Endothelial cell of umbilical vein (primary cell): Measurements from ENCODE around the gene NANS. TPM values are rescaled to one million over a fixed set of nuclear protein-coding genes. Genes with fewer than 3 reads are reported as not detected.
A peak's percentile ranks its signal among the peaks of the same experiment; 100 is the strongest.
"Not testable (repeated sequence)": the region's sequence is repeated elsewhere in the genome, so short reads cannot be mapped to it uniquely, and the experiment has no call there.

Experiments
- BruUV-seq: library from RNA; stranded (reverse); fragments of 400-500 nt; replicated peaks from 2 replicates; lab custom pipeline; 2021; lab: Mats Ljungman, UMichigan
- CTCF ChIA-PET: fragments of 300-600, 350-600 bp; sonication (Branson Sonifier 250); formaldehyde crosslinking; loops from one replicate; lab custom pipeline; 2021; ENCODE audit warnings: antibody characterized with exemption, inconsistent platforms; lab: Charles Lee
- POLR2A ChIA-PET: fragments of 300-600, 350-600 bp; sonication (Branson Sonifier 250); formaldehyde crosslinking; loops from one replicate; lab custom pipeline; 2021; ENCODE audit warnings: antibody characterized with exemption, inconsistent platforms; lab: Charles Lee
- DNase-seq: peaks from one replicate; pipeline ENCODE4 v3.0.0-alpha.2; 2011; ENCODE audit warnings: low read depth, low spot score
- FAIRE-seq: peaks from 2 replicates; lab custom pipeline; 2011; peaks lifted over from hg19 to GRCh38; lab: Jason Lieb, UNC
- H2AFZ ChIP-seq: 2 replicates; pipeline ENCODE4 v1.6.0; 2012; ENCODE audit warnings: low read depth, low read length, control low read depth, inconsistent platforms
- H3K27ac ChIP-seq: 2 replicates; pipeline ENCODE4 v1.5.1; 2011; ENCODE audit warnings: low read depth, mild to moderate bottlenecking, control low read depth, low read length, moderate library complexity; ENCODE audit not compliant: insufficient read depth
- H3K27me3 ChIP-seq, 2 experiments: 2 replicates each; pipeline versions ENCODE4 v1.6.0 to v1.6.1; 2011; ENCODE audit warnings: low read length in 2 of 2, mixed read lengths in 1 of 2; ENCODE audit not compliant: control insufficient read depth in 2 of 2, insufficient read depth in 2 of 2
- H3K36me3 ChIP-seq, 2 experiments: 2 replicates in 1 of 2; 3 replicates in 1 of 2; pipeline ENCODE4 v1.5.1; 2011; ENCODE audit warnings: low read length in 2 of 2, mild to moderate bottlenecking in 1 of 2, moderate library complexity in 1 of 2; ENCODE audit not compliant: control insufficient read depth in 2 of 2, insufficient read depth in 2 of 2; ENCODE audit errors: extremely low read depth in 1 of 2
- H3K4me1 ChIP-seq: 3 replicates; pipeline ENCODE4 v1.5.1; 2011; ENCODE audit warnings: mild to moderate bottlenecking, low read length; ENCODE audit not compliant: control insufficient read depth, insufficient read depth; ENCODE audit errors: extremely low read depth
- H3K4me2 ChIP-seq: 2 replicates; pipeline ENCODE4 v1.6.1; 2011; ENCODE audit warnings: low read length, control low read depth, mixed read lengths; ENCODE audit not compliant: insufficient read depth
- H3K4me3 ChIP-seq, 3 experiments: fragments of 200-600 bp in 1 of 3; sonication (generic), shearing (Covaris generic) in 1 of 3; replicated peaks in 1 of 3; 2 replicates each; pipeline ENCODE4 v1.5.1; 2011 to 2016; ENCODE audit warnings: control low read depth in 3 of 3, low read length in 3 of 3, mild to moderate bottlenecking in 2 of 3, inconsistent platforms in 1 of 3, low read depth in 1 of 3, moderate library complexity in 1 of 3; ENCODE audit not compliant: insufficient read depth in 1 of 3
- H3K79me2 ChIP-seq: 2 replicates; pipeline ENCODE4 v1.6.0; 2012; ENCODE audit warnings: low read length, inconsistent platforms; ENCODE audit not compliant: control insufficient read depth, insufficient read depth
- H3K9ac ChIP-seq: replicated peaks from 2 replicates; pipeline ENCODE3; 2011; ENCODE audit warnings: low read length, control low read depth; ENCODE audit not compliant: insufficient read depth; ENCODE audit errors: extremely low read depth
- H3K9me1 ChIP-seq: replicated peaks from 3 replicates; pipeline ENCODE4 v1.6.0; 2011; ENCODE audit warnings: mild to moderate bottlenecking, low read length; ENCODE audit not compliant: control insufficient read depth, insufficient read depth; ENCODE audit errors: extremely low read depth
- H3K9me3 ChIP-seq: replicated peaks from 2 replicates; pipeline ENCODE4 v1.5.1; 2012; ENCODE audit warnings: low read length, inconsistent platforms; ENCODE audit not compliant: control insufficient read depth, insufficient read depth
- H4K20me1 ChIP-seq: replicated peaks from 2 replicates; pipeline ENCODE3; 2011; ENCODE audit warnings: mild to moderate bottlenecking, low read length; ENCODE audit not compliant: control insufficient read depth, insufficient read depth; ENCODE audit errors: extremely low read depth
- CTCF ChIP-seq, 2 donors: IDR thresholded peaks; 1 replicate in 1 of 2; 2 replicates in 1 of 2; pipeline ENCODE4 v1.5.1; 2011; ENCODE audit warnings: low read length in 2 of 2, mild to moderate bottlenecking in 2 of 2, moderate library complexity in 2 of 2, control low read depth in 1 of 2, inconsistent platforms in 1 of 2, low read depth in 1 of 2; ENCODE audit not compliant: insufficient read depth in 1 of 2; ENCODE audit errors: extremely low read depth in 1 of 2
- FOS ChIP-seq: IDR thresholded peaks from 2 replicates; pipeline ENCODE4 v1.6.1; 2011; ENCODE audit warnings: mild to moderate bottlenecking, low read length, moderate library complexity, borderline replicate concordance; ENCODE audit not compliant: insufficient read depth
- GATA2 ChIP-seq: IDR thresholded peaks from 2 replicates; pipeline ENCODE4 v1.7.0; 2011; ENCODE audit warnings: low read depth, mild to moderate bottlenecking, moderate library complexity, mixed read lengths, low read length; ENCODE audit not compliant: insufficient read length, insufficient read depth
- JUN ChIP-seq: IDR thresholded peaks from 2 replicates; pipeline ENCODE4 v1.6.1; 2011; ENCODE audit warnings: borderline replicate concordance, low read depth; ENCODE audit not compliant: insufficient read length, insufficient read depth
- MAX ChIP-seq: IDR thresholded peaks from 2 replicates; pipeline ENCODE4 v1.6.1; 2011; ENCODE audit not compliant: insufficient read depth, insufficient read length
- MYC ChIP-seq: IDR thresholded peaks from one replicate; pipeline ENCODE4 v1.6.1; 2011; ENCODE audit warnings: mild to moderate bottlenecking, low read depth, low read length
- POLR2A ChIP-seq: IDR thresholded peaks from 2 replicates; pipeline ENCODE4 v1.6.1; 2012; ENCODE audit warnings: low read depth, mild to moderate bottlenecking, control low read depth, low read length
- dilution Hi-C: fragments of 300-500 bp; cut with MboI; formaldehyde crosslinking; loops from one replicate; pipeline ENCODE4 v1.15.0; 2019; ENCODE audit warnings: low sequenced_read_pairs; ENCODE audit not compliant: extremely low pct_ligation_motif_present
- intact Hi-C: fragments of 100-400 bp; cut with micrococcal nuclease; formaldehyde crosslinking; loops from one replicate; pipeline ENCODE4 v1.10.0; 2022
- polyA plus RNA-seq, 4 experiments: library from polyadenylated mRNA; depleted of rRNA in 3 of 4; stranded (reverse) in 3 of 4; unstranded in 1 of 4; fragments of >200 nt; gene quantifications; 2 replicates each; pipeline versions ENCODE4 v1.2.1 to v1.2.3, GENCODE V29; 2011 to 2012; ENCODE audit warnings: missing spikeins in 1 of 4
- total RNA-seq: library from RNA; stranded (reverse); gene quantifications from 2 replicates; pipeline ENCODE4 v1.2.3, GENCODE V29; 2021

The NANS gene
- total and polyA plus RNA-seq, 2 donors (not counting 3 experiments of a cell fraction or from before 2014, with no cell fraction given): 85.1 to 108 TPM

GRCh38 chr9:98120476-98120875 is 63.9 kb downstream of the NANS start:
- no peaks in the 10 kb centered on the region for H3K79me2 ChIP-seq
- H3K4me2 ChIP-seq: no peak overlapping the region
- FAIRE-seq (no peak), DNase-seq (no peak)
- H3K36me3 ChIP-seq: no peaks in the 10 kb centered on the region
- no peaks in the 10 kb centered on the region for H3K27me3 ChIP-seq
- BruUV-seq: no TSS peak
- peaks cover 12% of the 10 kb centered on the region for H3K4me1 ChIP-seq
- intact Hi-C loops: no loop called here
- no peak for TF ChIP-seq GATA2
- no peak for TF ChIP-seq FOS
- no peak for TF ChIP-seq MAX
- no peak for TF ChIP-seq MYC
- TF ChIP-seq JUN: no peak
- no peak for TF ChIP-seq POLR2A
- H4K20me1 ChIP-seq: no peaks in the 10 kb centered on the region
- H3K9me3 ChIP-seq: no peaks in the 10 kb centered on the region
- ChIA-PET POLR2A (no interaction called here), CTCF (interaction anchor here (0.6 to 1.7 kb wide), 6 partner anchors 9 to 86 kb away, joined by 3 to 7 read pairs (median 3); no protein-coding TSS in a partner anchor)
- no peaks in the 10 kb centered on the region for H3K9me1 ChIP-seq
- H3K4me3 ChIP-seq: no peak overlapping the region
- H3K27ac ChIP-seq: no peak overlapping the region
- H3K9ac ChIP-seq: no peak overlapping the region
- dilution Hi-C loops: no loop called here
- peak overlapping the region; percentile 9 for H2AFZ ChIP-seq

- no peaks in the 10 kb centered on the region for H3K36me3 ChIP-seq
- intact Hi-C loops (no loop called here), dilution Hi-C loops (no loop called here)
- peaks cover 12% of the 10 kb centered on the region for H3K4me1 ChIP-seq
- H3K4me2 ChIP-seq: no peak overlapping the region
- no peaks in the 10 kb centered on the region for H4K20me1 ChIP-seq
- no peaks in the 10 kb centered on the region for H3K79me2 ChIP-seq
- H3K4me3 ChIP-seq: no peak overlapping the region
- DNase-seq: peak; percentile 8
- ChIA-PET POLR2A (no interaction called here), CTCF (interaction anchor here (0.6 to 1.7 kb wide), 7 partner anchors 10 to 655 kb away, joined by 3 to 7 read pairs (median 3); no protein-coding TSS in a partner anchor)
- H2AFZ ChIP-seq: no peak overlapping the region
- no peaks in the 10 kb centered on the region for H3K9me3 ChIP-seq
- peak; percentile 12 for FAIRE-seq
- H3K9ac ChIP-seq: no peak overlapping the region
- H3K27me3 ChIP-seq: no peaks in the 10 kb centered on the region
- H3K9me1 ChIP-seq: no peaks in the 10 kb centered on the region
- H3K27ac ChIP-seq: no peak overlapping the region
- no TSS peak for BruUV-seq
- TF ChIP-seq GATA2 (no peak), CTCF (IDR thresholded peaks at IDR 0.05; ENCODE audit: extremely low read depth in 1 of 2, insufficient read depth in 1 of 2, low read depth in 1 of 2, low read length in 2 of 2) (no peak)
These were observed 64.5 kb downstream of the NANS start for GRCh38 chr9:98121058-98121457.

GRCh38 chr9:98124091-98124490 is 67.6 kb downstream of the NANS start:
- H3K36me3 ChIP-seq, dilution Hi-C loops, intact Hi-C loops, H3K27ac ChIP-seq, H3K27me3 ChIP-seq, DNase-seq, CTCF ChIA-PET, H3K4me2 ChIP-seq, POLR2A ChIA-PET, H3K9me3 ChIP-seq, H3K4me1 ChIP-seq, FAIRE-seq, H3K9ac ChIP-seq, BruUV-seq, H4K20me1 ChIP-seq, H3K79me2 ChIP-seq, H3K4me3 ChIP-seq, H3K9me1 ChIP-seq, H2AFZ ChIP-seq: not testable (repeated sequence)
